ENCODE data around the gene WDTC1. TPM values are rescaled to one million over a fixed set of nuclear protein-coding genes. Genes with fewer than 3 reads are reported as not detected.

WDTC1 gene
- total RNA-seq, 1 experiment from 2014 or later, result 15.7 TPM

- ChIA-PET POLR2A (interaction anchor here (1.0 to 5.9 kb wide), 4 partner anchors 8 to 15 kb away, joined by 3 to 33 read pairs (median 16); partner anchors contain the start of genes MAP3K6 and SYTL1), CTCF (interaction anchor here (0.7 to 1.2 kb wide), 2 partner anchors 15 to 51 kb away, joined by 4 read pairs; partner anchors contain the start of gene MAP3K6)
- no TSS peak for BruUV-seq (replicated peaks)
- Mint-ChIP-seq H3K4me3 (ENCODE audit: unreplicated experiment) (no peak overlapping the region), H3K9me3 (ENCODE audit: unreplicated experiment) (no peaks in the 10 kb centered on the region), H3K4me1 (ENCODE audit: insufficient read depth, unreplicated experiment) (peaks cover 13% of the 10 kb centered on the region), H3K27ac (ENCODE audit: low read depth, unreplicated experiment) (no peak overlapping the region), H3K27me3 (ENCODE audit: insufficient read depth, unreplicated experiment) (no peaks in the 10 kb centered on the region), H3K36me3 (ENCODE audit: insufficient read depth, unreplicated experiment) (peaks cover 84% of the 10 kb centered on the region)
- intact Hi-C loops (cut with micrococcal nuclease), result no loop called here
- no peak for DNase-seq (ENCODE audit: unreplicated experiment)
- TF ChIP-seq, protein P1, sequence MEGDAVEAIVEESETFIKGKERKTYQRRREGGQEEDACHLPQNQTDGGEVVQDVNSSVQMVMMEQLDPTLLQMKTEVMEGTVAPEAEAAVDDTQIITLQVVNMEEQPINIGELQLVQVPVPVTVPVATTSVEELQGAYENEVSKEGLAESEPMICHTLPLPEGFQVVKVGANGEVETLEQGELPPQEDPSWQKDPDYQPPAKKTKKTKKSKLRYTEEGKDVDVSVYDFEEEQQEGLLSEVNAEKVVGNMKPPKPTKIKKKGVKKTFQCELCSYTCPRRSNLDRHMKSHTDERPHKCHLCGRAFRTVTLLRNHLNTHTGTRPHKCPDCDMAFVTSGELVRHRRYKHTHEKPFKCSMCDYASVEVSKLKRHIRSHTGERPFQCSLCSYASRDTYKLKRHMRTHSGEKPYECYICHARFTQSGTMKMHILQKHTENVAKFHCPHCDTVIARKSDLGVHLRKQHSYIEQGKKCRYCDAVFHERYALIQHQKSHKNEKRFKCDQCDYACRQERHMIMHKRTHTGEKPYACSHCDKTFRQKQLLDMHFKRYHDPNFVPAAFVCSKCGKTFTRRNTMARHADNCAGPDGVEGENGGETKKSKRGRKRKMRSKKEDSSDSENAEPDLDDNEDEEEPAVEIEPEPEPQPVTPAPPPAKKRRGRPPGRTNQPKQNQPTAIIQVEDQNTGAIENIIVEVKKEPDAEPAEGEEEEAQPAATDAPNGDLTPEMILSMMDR (IDR thresholded peaks at IDR 0.05; ENCODE audit: unreplicated experiment), result no peak
These were observed 117.2 kb downstream of the WDTC1 start for GRCh38 chr1:27351541-27352107.

DNA sequence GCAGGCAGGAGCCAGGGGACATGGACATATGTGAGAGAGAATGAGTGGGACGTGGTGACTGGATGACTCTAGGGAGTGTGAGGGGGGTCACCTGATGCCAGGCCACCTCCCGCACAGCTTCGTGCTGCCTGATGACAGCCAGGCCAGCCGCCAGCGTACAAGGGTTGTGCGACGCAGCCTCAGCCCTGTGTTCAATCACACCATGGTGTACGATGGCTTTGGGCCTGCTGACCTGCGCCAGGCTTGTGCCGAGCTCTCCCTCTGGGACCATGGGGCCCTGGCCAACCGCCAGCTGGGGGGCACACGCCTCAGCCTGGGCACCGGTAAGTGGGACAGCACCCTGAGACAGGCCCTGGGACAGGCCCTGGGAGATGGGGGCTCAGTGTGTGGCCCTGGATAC, 118.7 kb downstream of the WDTC1 start:
- Mint-ChIP-seq H3K27me3 (ENCODE audit: insufficient read depth, unreplicated experiment) (no peaks in the 10 kb centered on the region), H3K4me1 (ENCODE audit: insufficient read depth, unreplicated experiment) (peaks cover under 1% of the 10 kb centered on the region), H3K9me3 (ENCODE audit: unreplicated experiment) (no peaks in the 10 kb centered on the region), H3K4me3 (ENCODE audit: unreplicated experiment) (no peak overlapping the region), H3K27ac (ENCODE audit: low read depth, unreplicated experiment) (peak overlapping the region; percentile 54), H3K36me3 (ENCODE audit: insufficient read depth, unreplicated experiment) (peaks cover 85% of the 10 kb centered on the region)
- CTCF ChIA-PET, result interaction anchor here (0.6 to 2.0 kb wide), 4 partner anchors 13 to 246 kb away, joined by 3 to 12 read pairs (median 4); partner anchors contain the start of gene MAP3K6
- no peak for DNase-seq (ENCODE audit: unreplicated experiment)
- intact Hi-C loops (cut with micrococcal nuclease), result no loop called here
- BruUV-seq (replicated peaks), result no TSS peak
- POLR2A ChIA-PET, result interaction anchor here (0.9 to 5.9 kb wide), 4 partner anchors 9 to 53 kb away, joined by 5 to 33 read pairs (median 16); partner anchors contain the start of genes MAP3K6 and SYTL1
- TF ChIP-seq, protein P1 (IDR thresholded peaks at IDR 0.05; ENCODE audit: unreplicated experiment), result no peak

GRCh38 chr1:27353629-27354028, 119.2 kb downstream of the WDTC1 start:
- H3K4me1 Mint-ChIP-seq (ENCODE audit: insufficient read depth, unreplicated experiment), result no peaks in the 10 kb centered on the region
- H3K36me3 Mint-ChIP-seq (ENCODE audit: insufficient read depth, unreplicated experiment), result peaks cover 81% of the 10 kb centered on the region
- intact Hi-C loops (cut with micrococcal nuclease), result no loop called here
- no peaks in the 10 kb centered on the region for H3K9me3 Mint-ChIP-seq (ENCODE audit: unreplicated experiment)
- POLR2A ChIA-PET, result interaction anchor here (0.9 to 5.9 kb wide), 4 partner anchors 10 to 53 kb away, joined by 5 to 33 read pairs (median 16); partner anchors contain the start of genes MAP3K6 and SYTL1
- H3K27ac Mint-ChIP-seq (ENCODE audit: low read depth, unreplicated experiment), result peak overlapping the region; percentile 54
- TF ChIP-seq, protein P1 (IDR thresholded peaks at IDR 0.05; ENCODE audit: unreplicated experiment), result no peak
- DNase-seq (ENCODE audit: unreplicated experiment), result no peak
- no peaks in the 10 kb centered on the region for H3K27me3 Mint-ChIP-seq (ENCODE audit: insufficient read depth, unreplicated experiment)
- CTCF ChIA-PET, result interaction anchor here (0.6 to 2.2 kb wide), 8 partner anchors 12 to 245 kb away, joined by 3 to 12 read pairs (median 4); partner anchors contain the start of genes MAP3K6 and SYTL1
- no peak overlapping the region for H3K4me3 Mint-ChIP-seq (ENCODE audit: unreplicated experiment)
- BruUV-seq (replicated peaks), result no TSS peak

GRCh38 chr1:27355683-27356082, 121.3 kb downstream of the WDTC1 start:
- H3K27me3 Mint-ChIP-seq (ENCODE audit: insufficient read depth, unreplicated experiment), result no peaks in the 10 kb centered on the region
- intact Hi-C loops (cut with micrococcal nuclease), result no loop called here
- BruUV-seq (replicated peaks), result no TSS peak
- TF ChIP-seq, protein P1 (IDR thresholded peaks at IDR 0.05; ENCODE audit: unreplicated experiment), result no peak
- DNase-seq (ENCODE audit: unreplicated experiment), result no peak
- H3K36me3 Mint-ChIP-seq (ENCODE audit: insufficient read depth, unreplicated experiment), result peaks cover 81% of the 10 kb centered on the region
- H3K4me1 Mint-ChIP-seq (ENCODE audit: insufficient read depth, unreplicated experiment), result peaks cover 4% of the 10 kb centered on the region
- H3K4me3 Mint-ChIP-seq (ENCODE audit: unreplicated experiment), result no peak overlapping the region
- ChIA-PET CTCF (interaction anchor here (2.2 to 4.1 kb wide), 4 partner anchors 10 to 55 kb away, joined by 9 to 45 read pairs (median 30); partner anchors contain the start of genes MAP3K6 and SYTL1), POLR2A (interaction anchor here (1.2 to 4.2 kb wide), 4 partner anchors 9 to 34 kb away, joined by 3 to 24 read pairs (median 10); partner anchors contain the start of genes MAP3K6 and SYTL1)
- no peak overlapping the region for H3K27ac Mint-ChIP-seq (ENCODE audit: low read depth, unreplicated experiment)
- H3K9me3 Mint-ChIP-seq (ENCODE audit: unreplicated experiment), result no peaks in the 10 kb centered on the region

All from MCF 10A (cell line).